DMS153 (cell line): ENCODE results near the gene CDKN1B.

Experiments used
- DNase-seq: peaks from one replicate; lab custom pipeline; 2025; lab: John Stamatoyannopoulos, UW

CDKN1B gene

GRCh38 chr12:12701457-12701856 is 15.7 kb upstream of the CDKN1B start:
- DNase-seq = no peak

GRCh38 chr12:12704593-12705230 is 12.5 kb upstream of the CDKN1B start:
- DNase-seq = peak; percentile 91

- no peak for DNase-seq
Measured at GRCh38 chr12:12705838-12706520, 11.2 kb upstream of the CDKN1B start.

GRCh38 chr12:12713932-12714275 is 3.3 kb upstream of the CDKN1B start:
- no peak for DNase-seq

GRCh38 chr12:12714276-12715021 is 2.7 kb upstream of the CDKN1B start:
- peak; percentile 42 for DNase-seq

- DNase-seq = no peak
Measured at GRCh38 chr12:12715128-12715458, 2.1 kb upstream of the CDKN1B start.

- DNase-seq = no peak
Measured at GRCh38 chr12:12715459-12716150, 1.6 kb upstream of the CDKN1B start.

- no peak for DNase-seq
Measured at GRCh38 chr12:12716151-12716792, 896 bp upstream of the CDKN1B start.

- no peak for DNase-seq
Measured at GRCh38 chr12:12717586-12718380, 615 bp downstream of the CDKN1B start.

- no peak for DNase-seq
Measured at GRCh38 chr12:12718381-12718759, 1.2 kb downstream of the CDKN1B start.

- DNase-seq = no peak
Measured at GRCh38 chr12:12718853-12719252, 1.7 kb downstream of the CDKN1B start.

GRCh38 chr12:12719496-12719895 is 2.3 kb downstream of the CDKN1B start:
- no peak for DNase-seq

- no peak for DNase-seq
Measured at GRCh38 chr12:12720052-12720451, 2.9 kb downstream of the CDKN1B start.

- no peak for DNase-seq
Measured at GRCh38 chr12:12720672-12721161, 3.5 kb downstream of the CDKN1B start.

- DNase-seq = peak; percentile 31
Measured at GRCh38 chr12:12721176-12721751, 4.1 kb downstream of the CDKN1B start.

GRCh38 chr12:12721814-12722434 is 4.8 kb downstream of the CDKN1B start:
- DNase-seq = peak; percentile 51

GRCh38 chr12:12722435-12723148 is 5.4 kb downstream of the CDKN1B start:
- DNase-seq = peak; percentile 53

GRCh38 chr12:12723149-12723680 is 6.0 kb downstream of the CDKN1B start:
- no peak for DNase-seq

- DNase-seq = no peak
Measured at GRCh38 chr12:12723681-12724420, 6.7 kb downstream of the CDKN1B start.
